GM18870 (cell line): ENCODE measurements around the gene EHBP1.

Source experiments
- ATAC-seq: cut with Tn5 transposase; IDR thresholded peaks from one replicate; pipeline ENCODE4 v1.9.1; 2021; ENCODE audit warnings: moderate library complexity; ENCODE audit not compliant: unreplicated experiment

The EHBP1 gene

GRCh38 chr2:63047321-63048279, 342.1 kb downstream of the EHBP1 start:
- no peak for ATAC-seq

GRCh38 chr2:63048367-63049171, 343.1 kb downstream of the EHBP1 start:
- no peak for ATAC-seq

- no peak for ATAC-seq
Observed at GRCh38 chr2:63049211-63049969, 343.9 kb downstream of the EHBP1 start.

GRCh38 chr2:63049970-63050333, 344.4 kb downstream of the EHBP1 start:
- no peak for ATAC-seq

- ATAC-seq: peak; percentile 75
Observed at GRCh38 chr2:63050334-63051041, 345.0 kb downstream of the EHBP1 start, which contains the start of gene OTX1. OTX1 (plus strand) TSS chr2:63050830; CDS start chr2:63052991, 2,161 bp downstream.

- ATAC-seq: no peak
Observed at GRCh38 chr2:63051042-63051794, 345.7 kb downstream of the EHBP1 start.

GRCh38 chr2:63051795-63052333, 346.4 kb downstream of the EHBP1 start:
- no peak for ATAC-seq

- no peak for ATAC-seq
Observed at GRCh38 chr2:63052411-63053080, 347.0 kb downstream of the EHBP1 start.

GRCh38 chr2:63053081-63053888, 347.8 kb downstream of the EHBP1 start:
- no peak for ATAC-seq

- ATAC-seq: no peak
Observed at GRCh38 chr2:63053889-63054602, 348.5 kb downstream of the EHBP1 start.

- ATAC-seq: no peak
Observed at GRCh38 chr2:63054841-63055225, 349.3 kb downstream of the EHBP1 start.

GRCh38 chr2:63055226-63056106, 350.0 kb downstream of the EHBP1 start:
- no peak for ATAC-seq

- ATAC-seq: no peak
Observed at GRCh38 chr2:63056107-63057050, 350.9 kb downstream of the EHBP1 start.

- ATAC-seq: no peak
Observed at GRCh38 chr2:63057249-63058143, 352.0 kb downstream of the EHBP1 start.
